Immature natural killer cell (primary cell): ENCODE results near the gene FOXP4. TPM values are rescaled to one million over a fixed set of nuclear protein-coding genes. Genes with fewer than 3 reads are reported as not detected.

Source experiments
- DNase-seq, 3 donors: peaks; one replicate each; pipeline ENCODE4 v3.0.0; 2022; ENCODE audit warnings: mixed read lengths in 1 of 3
- H3K27ac Mint-ChIP-seq, 6 donors: one replicate each; pipeline ENCODE4 v1.8.0; 2020; ENCODE audit warnings: mixed read lengths in 6 of 6, mild to moderate bottlenecking in 5 of 6, inconsistent platforms in 4 of 6, moderate library complexity in 3 of 6
- H3K27me3 Mint-ChIP-seq, 3 donors: one replicate each; pipeline ENCODE4 v1.8.0; 2020 to 2021; ENCODE audit warnings: low read depth in 3 of 3, mild to moderate bottlenecking in 3 of 3, mixed read lengths in 3 of 3, moderate library complexity in 3 of 3, inconsistent platforms in 1 of 3
- H3K36me3 Mint-ChIP-seq, 3 donors: one replicate each; pipeline ENCODE4 v1.8.0; 2020; ENCODE audit warnings: mixed read lengths in 3 of 3, inconsistent platforms in 2 of 3, mild to moderate bottlenecking in 2 of 3
- H3K4me1 Mint-ChIP-seq, 2 donors: one replicate each; pipeline ENCODE4 v1.8.0; 2020; ENCODE audit warnings: inconsistent platforms in 2 of 2, mild to moderate bottlenecking in 2 of 2, mixed read lengths in 2 of 2, moderate library complexity in 1 of 2
- H3K4me3 Mint-ChIP-seq, 5 donors: one replicate each; pipeline ENCODE4 v1.8.0; 2020; ENCODE audit warnings: mild to moderate bottlenecking in 5 of 5, mixed read lengths in 5 of 5, inconsistent platforms in 3 of 5, moderate library complexity in 3 of 5
- H3K9me3 Mint-ChIP-seq, 6 donors: one replicate each; pipeline ENCODE4 v1.8.0; 2020; ENCODE audit warnings: mild to moderate bottlenecking in 6 of 6, mixed read lengths in 6 of 6, inconsistent platforms in 4 of 6, moderate library complexity in 3 of 6
- polyA plus RNA-seq, 3 donors: library from polyadenylated mRNA; unstranded; fragments of 300-500 nt; fragmentation: Illumina TruSeq; gene quantifications; one replicate each; pipeline ENCODE4 v1.2.3, GENCODE V29; 2021

FOXP4 gene
- polyA plus RNA-seq, 3 donors from 2014 or later = 0.10 to 0.73 (median 0.68) TPM

DNA sequence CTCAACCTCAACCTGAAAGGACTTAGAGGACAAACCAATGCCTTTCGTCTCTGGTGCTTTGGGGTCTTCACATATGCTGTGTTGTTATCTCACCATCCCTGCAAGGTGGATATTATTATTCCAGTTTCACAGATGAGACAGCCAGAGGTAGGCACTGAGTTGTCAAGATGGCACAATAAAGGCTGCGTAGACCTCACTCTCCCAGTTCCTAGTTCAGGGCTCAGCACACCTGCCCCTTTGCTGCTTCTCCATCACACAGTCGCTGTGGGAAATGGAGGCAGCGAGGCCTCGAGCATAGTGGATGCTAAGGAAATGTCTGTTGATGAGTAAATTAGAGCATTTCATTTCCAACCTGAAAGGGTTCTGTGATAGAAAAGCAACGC lies 22.0 kb downstream of the FOXP4 start:
- no peak overlapping the region for H3K4me3 Mint-ChIP-seq
- no peak overlapping the region for H3K27ac Mint-ChIP-seq
- H3K9me3 Mint-ChIP-seq = no peaks in the 10 kb centered on the region
- DNase-seq = no peak
- peaks cover 0 to 2% of the 10 kb centered on the region in 2 donors for H3K4me1 Mint-ChIP-seq
- H3K27me3 Mint-ChIP-seq = peaks cover 0 to 3% (median 2%) of the 10 kb centered on the region in 3 donors
- peaks cover 8 to 36% (median 23%) of the 10 kb centered on the region in 3 donors for H3K36me3 Mint-ChIP-seq

DNA sequence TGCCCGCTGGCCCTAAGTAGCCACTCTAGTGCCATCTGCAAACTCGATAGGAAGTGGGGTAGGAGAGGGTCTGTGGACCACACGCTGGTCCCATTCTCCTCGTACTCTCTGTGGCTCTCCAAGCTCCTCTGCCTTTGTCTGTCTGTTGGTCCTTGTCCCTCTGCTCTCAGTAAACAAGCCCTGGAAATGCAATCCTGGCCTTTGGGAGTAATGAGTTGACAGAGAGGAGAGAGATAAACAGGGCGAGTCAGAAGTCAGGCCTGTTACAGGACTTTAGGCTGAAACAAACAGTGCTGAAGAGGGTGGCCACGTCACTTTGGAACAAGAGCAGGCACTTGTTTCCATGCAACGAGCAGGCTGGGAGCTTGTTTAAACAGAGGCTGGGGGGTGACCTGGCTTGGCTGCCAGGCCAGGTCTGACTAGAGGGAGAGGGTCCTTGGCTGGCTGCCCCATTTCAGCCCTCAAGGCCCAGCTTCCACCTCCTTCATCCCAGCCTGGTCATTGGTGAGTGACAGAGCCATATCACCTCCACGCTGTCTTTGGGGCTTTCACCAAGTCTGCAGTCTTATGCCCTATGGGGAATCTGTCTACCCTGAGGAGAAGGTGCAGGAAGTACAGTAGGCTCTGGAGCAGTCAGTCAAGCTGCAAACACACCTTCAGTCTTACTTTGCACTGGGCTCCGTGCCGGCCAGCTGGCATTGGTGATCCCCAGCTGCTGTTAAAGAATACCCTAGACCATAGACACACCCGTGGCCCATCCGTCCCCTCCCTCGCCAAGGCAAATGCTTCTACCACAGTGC lies 22.6 kb downstream of the FOXP4 start:
- DNase-seq = no peak
- peaks cover 0 to 5% (median 2%) of the 10 kb centered on the region in 3 donors for H3K27me3 Mint-ChIP-seq
- H3K27ac Mint-ChIP-seq = no peak overlapping the region
- peaks cover 8 to 40% (median 23%) of the 10 kb centered on the region in 3 donors for H3K36me3 Mint-ChIP-seq
- H3K4me1 Mint-ChIP-seq = peaks cover 0 to 2% of the 10 kb centered on the region in 2 donors
- no peak overlapping the region for H3K4me3 Mint-ChIP-seq
- H3K9me3 Mint-ChIP-seq = no peaks in the 10 kb centered on the region

DNA sequence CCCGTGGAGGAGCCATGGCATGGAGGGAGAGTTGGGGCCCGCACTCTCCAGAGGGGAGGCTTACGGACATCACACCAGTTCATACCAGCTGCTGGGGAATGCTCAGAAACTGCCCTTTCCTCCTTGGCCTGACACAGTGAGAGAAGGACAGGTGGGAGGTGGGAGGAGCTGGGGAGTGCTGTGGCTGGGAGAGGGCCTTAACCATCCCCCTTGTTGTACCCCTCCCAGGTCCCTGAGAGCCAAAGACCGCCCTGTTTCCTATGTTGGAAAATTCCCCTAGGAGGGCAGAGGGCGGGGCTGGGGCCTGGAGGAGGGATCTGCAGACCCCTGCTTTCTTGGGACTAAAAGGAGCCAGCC lies 24.1 kb downstream of the FOXP4 start:
- no peak for DNase-seq
- Mint-ChIP-seq H3K27ac (no peak overlapping the region), H3K9me3 (no peaks in the 10 kb centered on the region), H3K4me1 (peaks cover 0 to 2% of the 10 kb centered on the region in 2 donors), H3K27me3 (peaks cover 0 to 5% (median 2%) of the 10 kb centered on the region in 3 donors), H3K4me3 (no peak overlapping the region), H3K36me3 (peaks cover 8 to 39% (median 18%) of the 10 kb centered on the region in 3 donors)

GRCh38 chr6:41571021-41571780 lies 25.0 kb downstream of the FOXP4 start:
- Mint-ChIP-seq H3K36me3 (peaks cover 4 to 30% (median 11%) of the 10 kb centered on the region in 3 donors), H3K4me3 (no peak overlapping the region), H3K27ac (no peak overlapping the region), H3K27me3 (peaks cover 0 to 5% (median 2%) of the 10 kb centered on the region in 3 donors), H3K4me1 (peaks cover 0 to 2% of the 10 kb centered on the region in 2 donors), H3K9me3 (no peaks in the 10 kb centered on the region)
- no peak for DNase-seq

DNA sequence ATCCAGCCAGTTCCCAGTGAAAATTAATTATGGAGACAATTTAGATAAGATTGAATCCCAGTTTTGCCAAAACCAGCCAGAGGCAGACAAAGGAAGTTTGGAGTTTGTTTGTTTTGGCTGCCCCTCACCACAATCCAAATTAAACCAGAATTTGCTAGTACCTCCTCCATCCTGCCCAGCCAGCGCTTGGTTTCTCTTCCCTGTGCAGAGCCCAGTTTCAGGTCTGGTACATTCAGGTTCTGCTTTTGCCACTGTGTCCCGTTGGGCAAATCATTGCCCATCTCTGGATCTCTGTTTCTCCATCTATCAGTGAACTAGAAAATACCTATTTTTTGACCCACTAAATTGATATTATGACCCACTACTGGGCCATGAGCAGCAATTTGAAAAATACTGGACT lies 26.4 kb downstream of the FOXP4 start:
- Mint-ChIP-seq H3K9me3 (no peaks in the 10 kb centered on the region), H3K27ac (no peak overlapping the region), H3K27me3 (peaks cover 0 to 4% (median 3%) of the 10 kb centered on the region in 3 donors), H3K4me1 (peaks cover 0 to 2% of the 10 kb centered on the region in 2 donors), H3K4me3 (no peak overlapping the region), H3K36me3 (peaks cover 3 to 22% (median 18%) of the 10 kb centered on the region in 3 donors)
- DNase-seq = no peak

DNA sequence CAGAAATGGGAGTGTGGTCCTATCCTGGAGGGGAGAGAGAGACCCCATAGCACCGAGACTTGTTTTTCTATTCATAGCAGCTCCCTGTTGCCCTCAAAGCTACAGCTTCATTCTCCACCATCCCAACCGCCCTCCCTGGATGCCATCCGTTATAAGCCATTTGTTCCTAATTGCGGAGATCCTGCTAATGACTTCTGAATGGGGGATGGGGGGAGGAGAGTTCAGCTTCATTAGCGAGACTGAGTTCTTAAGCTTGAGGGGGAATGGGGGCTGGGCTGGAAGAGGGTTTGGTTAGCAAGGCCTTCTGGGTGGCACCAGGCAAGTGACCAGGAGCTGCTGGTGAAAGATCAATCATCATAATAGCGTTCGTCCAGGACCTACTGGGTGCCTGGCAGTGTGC lies 27.1 kb downstream of the FOXP4 start:
- Mint-ChIP-seq H3K27ac (no peak overlapping the region), H3K4me3 (no peak overlapping the region), H3K27me3 (peaks cover 0 to 4% (median 3%) of the 10 kb centered on the region in 3 donors), H3K9me3 (no peaks in the 10 kb centered on the region), H3K4me1 (peaks cover 0 to 2% of the 10 kb centered on the region in 2 donors), H3K36me3 (peaks cover 3 to 26% (median 21%) of the 10 kb centered on the region in 3 donors)
- DNase-seq = no peak

DNA sequence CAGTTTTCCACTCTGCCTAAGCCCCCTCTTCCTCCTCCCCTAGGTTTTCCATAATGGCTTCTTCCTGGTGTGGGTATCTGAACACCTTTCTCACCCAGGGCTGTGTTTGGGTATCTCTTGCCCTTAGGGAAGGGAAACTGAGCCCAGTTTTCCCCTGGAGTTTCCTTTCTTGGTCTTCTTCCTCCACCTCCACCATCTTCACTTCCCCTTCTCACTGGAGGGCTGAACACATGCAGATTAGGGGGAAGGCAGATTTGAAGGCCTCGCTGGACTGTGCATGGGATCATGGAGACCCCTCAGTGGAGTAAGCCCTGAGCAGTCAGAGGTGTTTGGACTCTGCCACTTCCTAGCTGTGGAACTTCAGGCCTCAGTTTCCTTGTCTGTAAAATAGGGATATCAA lies 27.8 kb downstream of the FOXP4 start:
- Mint-ChIP-seq H3K36me3 (peaks cover 3 to 26% (median 22%) of the 10 kb centered on the region in 3 donors), H3K4me3 (no peak overlapping the region), H3K27ac (no peak overlapping the region), H3K4me1 (peaks cover 0 to 2% of the 10 kb centered on the region in 2 donors), H3K9me3 (no peaks in the 10 kb centered on the region), H3K27me3 (peaks cover 0 to 4% (median 3%) of the 10 kb centered on the region in 3 donors)
- DNase-seq = no peak

DNA sequence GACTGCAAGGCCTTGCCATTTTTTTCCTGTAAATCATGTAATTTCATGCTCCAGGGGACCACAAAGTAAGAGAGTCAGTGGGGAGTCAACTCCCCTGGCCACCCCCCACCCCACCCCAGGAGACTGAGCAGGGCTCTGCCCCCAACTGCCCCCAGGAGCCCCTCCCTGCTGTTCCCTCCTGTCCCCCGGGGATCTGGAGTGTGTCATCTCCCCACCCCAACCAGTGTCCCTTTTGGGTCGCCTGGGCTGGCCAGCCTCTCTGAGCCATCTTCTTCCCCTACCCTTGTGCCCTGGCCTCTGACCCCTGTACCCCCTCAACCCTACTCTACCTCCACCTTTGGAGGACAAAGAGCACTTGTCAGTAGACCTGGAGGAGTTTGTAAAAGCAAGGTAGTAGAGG lies 29.4 kb downstream of the FOXP4 start:
- DNase-seq = no peak
- no peak overlapping the region for H3K4me3 Mint-ChIP-seq
- H3K27me3 Mint-ChIP-seq = peaks cover 0 to 4% (median 3%) of the 10 kb centered on the region in 3 donors
- H3K27ac Mint-ChIP-seq = no peak overlapping the region
- peaks cover 0 to 26% (median 19%) of the 10 kb centered on the region in 3 donors for H3K36me3 Mint-ChIP-seq
- H3K9me3 Mint-ChIP-seq = no peaks in the 10 kb centered on the region
- H3K4me1 Mint-ChIP-seq = peaks cover 0 to 2% of the 10 kb centered on the region in 2 donors

- Mint-ChIP-seq H3K27ac (peak overlapping the region in 1 of 6 donors; percentile 38), H3K36me3 (peaks cover 0 to 26% (median 19%) of the 10 kb centered on the region in 3 donors), H3K4me3 (no peak overlapping the region), H3K4me1 (peaks cover 0 to 2% of the 10 kb centered on the region in 2 donors), H3K9me3 (no peaks in the 10 kb centered on the region), H3K27me3 (peaks cover 0 to 4% (median 3%) of the 10 kb centered on the region in 3 donors)
- DNase-seq = no peak
Observed at GRCh38 chr6:41576667-41577066, 30.5 kb downstream of the FOXP4 start.

DNA sequence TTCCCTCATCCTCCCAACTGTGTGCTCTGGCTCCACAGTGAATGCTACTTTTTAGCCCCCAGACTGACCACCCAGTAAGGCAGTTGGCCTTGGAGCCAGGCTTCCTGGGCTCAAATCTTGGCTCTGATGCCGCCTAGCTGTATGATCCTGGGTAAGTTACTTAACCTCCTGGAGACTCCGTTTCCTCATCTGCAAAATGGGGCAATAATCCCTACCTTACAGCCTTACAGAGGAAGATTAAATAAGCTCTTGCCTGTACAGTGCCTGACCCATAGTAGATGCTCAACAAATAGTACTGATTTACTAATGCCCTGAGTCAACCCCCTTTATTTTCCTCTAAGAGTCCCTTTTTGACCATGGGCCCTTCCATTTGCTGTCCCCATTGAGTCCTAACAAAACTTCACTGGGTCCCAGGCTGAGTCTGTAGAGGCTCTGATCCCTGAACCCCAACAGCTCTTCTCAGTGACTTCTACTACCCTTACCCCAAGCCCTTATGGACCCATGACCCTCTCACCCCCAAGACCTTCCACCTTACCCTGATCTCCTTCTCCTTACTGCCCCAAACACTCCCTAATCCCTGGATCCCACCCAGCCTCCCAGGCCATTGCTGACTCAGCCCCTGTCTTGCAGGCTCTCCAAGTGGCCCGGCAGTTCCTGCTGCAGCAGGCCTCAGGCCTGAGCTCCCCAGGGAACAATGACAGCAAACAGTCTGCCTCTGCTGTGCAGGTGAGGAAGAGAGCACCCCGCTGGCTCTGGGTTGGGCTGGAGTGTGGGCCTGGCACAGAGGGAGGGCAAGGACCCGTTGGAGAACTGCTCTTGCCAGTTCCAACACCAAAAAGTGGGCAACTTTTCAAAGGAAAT lies 31.4 kb downstream of the FOXP4 start:
- peaks cover 0 to 25% (median 18%) of the 10 kb centered on the region in 3 donors for H3K36me3 Mint-ChIP-seq
- H3K9me3 Mint-ChIP-seq = no peaks in the 10 kb centered on the region
- peaks cover 0 to 2% of the 10 kb centered on the region in 2 donors for H3K4me1 Mint-ChIP-seq
- H3K27ac Mint-ChIP-seq = peak overlapping the region in 1 of 6 donors; percentile 4
- DNase-seq = no peak
- H3K27me3 Mint-ChIP-seq = peaks cover 0 to 4% (median 3%) of the 10 kb centered on the region in 3 donors
- no peak overlapping the region for H3K4me3 Mint-ChIP-seq

DNA sequence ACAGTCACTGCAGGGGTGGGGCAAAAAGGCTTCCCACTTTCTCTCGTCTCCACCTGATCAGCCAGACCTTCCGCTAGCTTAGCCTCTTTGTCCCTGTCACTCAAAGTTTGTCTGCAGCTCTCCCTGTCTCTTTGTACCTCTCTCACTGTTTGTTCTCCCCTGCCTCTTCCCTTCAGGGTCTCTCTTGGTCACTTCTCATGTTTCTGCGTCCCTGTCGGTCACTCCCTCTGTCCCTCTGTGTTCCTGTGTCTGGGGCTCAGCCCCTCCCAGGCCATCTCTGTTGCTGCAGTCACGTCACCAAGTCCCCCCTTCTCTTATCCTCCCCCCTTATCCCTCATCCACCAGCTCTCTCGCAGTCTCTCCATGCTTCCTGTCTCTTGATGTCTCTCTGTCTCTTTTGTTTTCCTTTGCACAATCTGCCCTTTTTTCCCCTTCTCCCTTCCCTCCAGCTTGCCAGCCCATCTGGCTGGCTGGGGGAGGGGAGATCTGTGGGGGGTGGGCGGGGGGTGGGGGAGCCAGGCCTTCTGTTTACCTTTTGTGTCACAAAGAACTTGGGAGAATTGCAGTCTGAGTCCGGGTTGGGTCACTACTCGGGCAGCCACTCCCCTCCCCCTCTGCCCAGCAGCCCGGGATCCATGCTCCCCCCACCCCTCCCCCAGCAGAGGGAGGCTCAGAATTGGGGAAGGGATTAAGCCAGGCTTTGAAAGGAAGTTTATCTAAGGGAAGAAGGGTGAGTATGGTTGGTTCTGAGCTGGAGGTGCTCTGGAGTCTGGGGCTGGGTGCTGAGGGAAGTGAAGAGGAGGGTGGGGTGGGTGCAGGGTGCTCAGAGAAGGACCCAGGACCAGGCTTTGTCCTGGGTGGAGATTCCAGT lies 32.3 kb downstream of the FOXP4 start:
- H3K4me1 Mint-ChIP-seq = no peaks in the 10 kb centered on the region
- no peak overlapping the region for H3K4me3 Mint-ChIP-seq
- no peak for DNase-seq
- peaks cover 0 to 4% (median 2%) of the 10 kb centered on the region in 3 donors for H3K27me3 Mint-ChIP-seq
- peaks cover 0 to 17% (median 12%) of the 10 kb centered on the region in 3 donors for H3K36me3 Mint-ChIP-seq
- H3K9me3 Mint-ChIP-seq = no peaks in the 10 kb centered on the region
- no peak overlapping the region for H3K27ac Mint-ChIP-seq

DNA sequence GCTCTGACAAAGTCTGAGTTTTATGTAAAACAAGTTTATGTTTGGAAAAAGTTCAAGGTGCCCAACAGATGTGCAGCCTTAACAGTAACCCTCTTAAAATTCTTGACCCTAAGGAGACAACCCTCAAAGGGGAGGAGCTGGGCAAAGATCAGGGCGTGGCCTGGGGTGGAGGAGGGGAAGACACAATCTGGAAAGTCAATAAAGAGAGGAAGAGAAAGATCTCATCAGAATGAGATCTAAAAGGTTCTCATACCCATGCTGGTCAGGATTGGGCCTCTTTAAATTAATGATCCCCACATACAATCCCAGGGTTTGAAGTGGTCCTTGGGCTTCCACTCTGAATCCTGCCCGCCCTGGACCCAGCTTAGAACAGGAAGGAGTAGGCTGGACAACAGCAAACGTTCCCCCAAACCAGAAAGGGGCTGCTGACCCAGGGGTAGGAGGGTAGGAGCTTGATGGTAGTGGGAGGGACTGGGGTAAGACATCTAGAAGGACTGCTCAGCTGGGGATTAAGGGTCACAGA lies 33.0 kb downstream of the FOXP4 start:
- Mint-ChIP-seq H3K4me3 (no peak overlapping the region), H3K27ac (peak overlapping the region in 2 of 6 donors; percentile 32 to 33), H3K36me3 (peaks cover 0 to 16% (median 12%) of the 10 kb centered on the region in 3 donors), H3K9me3 (no peaks in the 10 kb centered on the region), H3K27me3 (peaks cover 0 to 4% (median 1%) of the 10 kb centered on the region in 3 donors), H3K4me1 (no peaks in the 10 kb centered on the region)
- no peak for DNase-seq
